HG03159 (cell line): ENCODE results near the gene NTNG1.
"Not testable (repeated sequence)": the region's sequence is repeated elsewhere in the genome, so short reads cannot be mapped to it uniquely, and the experiment has no call there.

Experiments used
- ATAC-seq: cut with Tn5 transposase; IDR thresholded peaks from one replicate; pipeline ENCODE4 v1.9.1; 2021; ENCODE audit warnings: mild to moderate bottlenecking, moderate library complexity; ENCODE audit not compliant: unreplicated experiment

Gene NTNG1

DNA sequence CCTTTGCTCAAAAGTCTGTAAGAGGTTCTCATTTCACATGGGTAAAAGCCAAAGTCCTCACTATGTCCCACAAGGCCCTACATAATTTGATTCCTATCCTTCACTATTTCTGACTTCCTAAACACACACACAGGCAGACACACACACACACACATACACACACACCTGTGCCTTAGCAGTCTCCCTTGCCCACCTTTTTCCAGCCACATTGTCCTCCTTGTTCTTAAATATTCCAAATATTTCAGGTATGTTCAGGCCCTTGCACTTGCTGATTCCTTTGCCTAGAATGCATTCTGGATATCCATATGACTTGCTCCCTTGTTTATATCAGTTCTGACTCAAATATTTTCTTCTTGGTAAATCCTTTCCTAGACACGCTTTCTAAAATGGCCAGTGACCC lies 54.6 kb downstream of the NTNG1 start:
- no peak for ATAC-seq

DNA sequence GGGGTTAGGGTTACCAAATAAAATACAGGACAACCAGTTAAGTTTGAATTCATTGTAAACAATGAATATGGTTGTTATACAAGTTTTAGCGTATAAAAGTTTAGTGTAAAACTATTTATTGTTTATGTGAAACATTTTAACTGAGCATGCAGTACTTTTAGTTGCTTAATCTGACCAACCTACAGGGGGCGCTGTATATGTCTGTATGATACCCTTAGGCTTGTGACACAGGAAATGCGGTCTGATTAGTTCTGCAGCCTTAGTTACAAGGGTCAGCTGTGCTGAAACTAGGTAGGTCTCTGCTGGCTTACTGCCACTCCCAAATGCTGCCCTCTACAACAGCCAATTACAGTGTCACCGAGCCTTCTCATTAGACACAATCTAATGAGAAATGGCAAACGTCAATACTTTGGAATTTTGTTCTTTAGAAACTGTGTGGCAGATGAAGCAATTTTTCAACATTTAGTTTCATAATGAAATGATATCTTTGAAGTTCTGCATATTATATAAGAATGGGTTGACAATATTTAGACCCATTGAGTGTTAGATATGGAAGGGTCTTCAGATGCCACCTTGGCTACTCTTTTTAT lies 56.2 kb downstream of the NTNG1 start:
- ATAC-seq, result peak; percentile 97

- ATAC-seq, result no peak
Measured at GRCh38 chr1:107198561-107198960, 57.7 kb downstream of the NTNG1 start.

DNA sequence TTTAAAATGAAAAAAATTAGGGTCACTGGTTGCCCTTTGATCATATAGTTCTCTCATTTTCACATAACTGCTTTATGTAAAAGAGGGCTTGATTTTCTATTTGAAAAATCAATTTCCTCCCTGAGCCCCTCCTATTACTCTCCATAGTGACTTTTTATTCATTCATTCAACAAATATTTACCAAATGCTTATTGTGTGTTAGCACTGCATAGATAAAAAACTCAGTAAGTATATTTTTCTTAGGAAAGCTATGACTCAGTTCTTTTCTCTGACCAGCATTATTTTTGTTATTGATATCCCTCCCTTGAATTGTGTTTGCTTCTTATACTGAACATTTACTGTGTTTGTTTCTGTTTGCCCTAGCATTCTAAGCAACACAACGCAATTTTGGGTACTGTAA lies 59.8 kb downstream of the NTNG1 start:
- ATAC-seq, result no peak

DNA sequence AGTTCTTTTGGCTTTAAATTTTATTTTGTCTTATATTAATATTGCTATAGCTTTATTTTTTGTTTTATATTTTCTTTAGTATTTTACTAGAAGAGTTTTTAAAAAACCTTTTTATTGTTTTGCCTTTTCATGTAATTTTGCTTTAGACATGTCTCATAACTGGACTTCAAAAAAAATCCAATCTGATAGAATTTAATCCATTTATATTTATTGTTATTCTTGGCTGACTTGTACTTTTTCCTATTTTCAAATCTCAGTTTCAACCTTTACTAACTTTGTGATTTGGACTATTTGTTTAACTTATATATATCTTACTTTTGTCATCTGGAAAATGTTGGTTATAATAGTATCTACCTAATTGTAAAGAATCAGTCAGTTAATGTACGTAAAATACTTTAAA lies 61.2 kb downstream of the NTNG1 start:
- no peak for ATAC-seq

DNA sequence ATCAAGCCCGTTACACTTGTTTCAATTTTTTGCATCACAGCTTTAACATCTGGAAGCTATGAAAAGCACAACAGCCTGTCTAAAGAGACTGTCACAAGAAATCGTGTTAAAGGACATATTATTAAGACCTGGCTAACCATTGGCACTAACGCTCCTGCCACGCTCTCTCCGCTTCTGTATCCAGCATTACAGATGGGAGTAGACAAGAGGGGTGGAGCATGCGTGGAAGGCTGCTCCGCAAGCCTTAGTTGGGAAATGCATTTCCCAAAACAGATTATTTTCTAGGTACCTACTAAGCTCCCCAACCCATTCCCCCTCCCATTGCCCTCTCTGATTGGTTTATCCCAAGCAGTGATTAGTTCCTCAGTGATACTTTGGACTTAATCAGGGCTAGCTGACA lies 72.4 kb downstream of the NTNG1 start:
- ATAC-seq, result no peak

- no peak for ATAC-seq
Measured at GRCh38 chr1:107220036-107220435, 79.2 kb downstream of the NTNG1 start.

- no peak for ATAC-seq
Measured at GRCh38 chr1:107225706-107226105, 84.9 kb downstream of the NTNG1 start.

DNA sequence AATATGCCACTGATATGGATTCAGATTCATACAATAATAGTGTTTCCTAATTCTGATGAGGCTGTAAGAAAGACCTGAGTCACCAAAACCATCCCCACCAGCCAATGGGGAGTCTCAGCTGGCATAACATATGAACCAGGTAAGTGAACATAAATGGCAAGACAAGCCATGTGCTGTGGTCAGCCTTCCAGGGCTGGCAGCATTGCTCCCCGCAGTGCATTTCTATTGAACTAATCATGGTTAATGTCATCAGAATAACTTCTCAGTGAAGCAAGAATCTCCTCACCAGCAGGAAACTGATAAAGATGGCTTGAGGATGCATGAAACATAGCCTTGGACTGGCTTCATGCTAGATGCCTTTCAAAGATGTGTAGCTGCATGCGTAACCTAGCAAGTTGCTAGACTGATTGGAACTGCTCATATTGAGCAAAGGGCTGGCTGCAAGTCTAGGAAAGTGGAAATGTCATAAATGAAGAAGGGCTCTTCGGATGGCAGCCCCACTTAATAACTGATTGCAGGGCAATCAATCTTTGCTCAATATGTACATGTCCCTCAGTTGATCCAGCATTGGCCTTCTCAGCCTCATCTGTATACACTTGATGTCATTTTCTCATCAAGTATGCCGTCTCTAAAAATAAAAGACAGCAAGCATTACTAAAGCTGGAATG lies 88.0 kb downstream of the NTNG1 start:
- no peak for ATAC-seq

- ATAC-seq, result no peak
Measured at GRCh38 chr1:107229711-107230110, 88.9 kb downstream of the NTNG1 start.

DNA sequence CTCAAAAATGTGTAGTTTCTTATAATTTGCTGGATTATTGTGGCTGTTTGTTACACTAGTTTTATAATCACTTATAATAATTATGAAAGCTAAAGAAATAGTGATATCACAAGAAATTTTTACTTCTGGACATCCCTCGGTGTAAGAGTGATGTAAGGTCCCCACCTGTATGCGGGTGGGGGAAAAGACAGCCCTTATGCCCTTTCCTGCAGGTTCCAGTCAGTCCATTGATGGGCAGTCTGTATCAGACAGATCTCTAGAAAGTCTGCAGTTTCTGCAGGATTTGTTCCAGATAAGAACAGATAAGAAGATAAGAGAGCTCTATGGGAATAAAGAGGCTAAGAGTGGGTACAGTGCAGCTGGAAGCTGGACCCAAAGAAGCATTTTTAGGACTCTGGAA lies 89.3 kb downstream of the NTNG1 start:
- no peak for ATAC-seq

GRCh38 chr1:107231291-107231690 lies 90.5 kb downstream of the NTNG1 start:
- no peak for ATAC-seq

DNA sequence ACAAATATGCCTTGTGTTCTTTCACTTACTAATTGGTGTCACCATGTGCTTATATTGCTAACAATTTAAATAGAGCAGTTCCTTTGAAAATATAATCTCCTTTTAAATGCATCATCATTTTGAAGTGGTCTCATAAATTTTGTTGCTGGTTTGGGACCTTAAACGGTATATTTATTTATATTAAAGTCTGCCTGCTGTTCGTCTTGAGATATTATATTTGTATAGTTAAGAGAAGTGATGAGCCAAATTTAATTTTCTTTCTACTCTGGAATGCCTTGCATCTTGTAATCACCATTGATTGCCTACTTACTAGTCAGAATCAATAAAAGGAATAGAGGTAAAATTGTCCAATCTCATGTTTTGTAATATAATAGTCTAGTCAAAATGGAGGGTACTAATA lies 91.6 kb downstream of the NTNG1 start:
- ATAC-seq, result no peak

DNA sequence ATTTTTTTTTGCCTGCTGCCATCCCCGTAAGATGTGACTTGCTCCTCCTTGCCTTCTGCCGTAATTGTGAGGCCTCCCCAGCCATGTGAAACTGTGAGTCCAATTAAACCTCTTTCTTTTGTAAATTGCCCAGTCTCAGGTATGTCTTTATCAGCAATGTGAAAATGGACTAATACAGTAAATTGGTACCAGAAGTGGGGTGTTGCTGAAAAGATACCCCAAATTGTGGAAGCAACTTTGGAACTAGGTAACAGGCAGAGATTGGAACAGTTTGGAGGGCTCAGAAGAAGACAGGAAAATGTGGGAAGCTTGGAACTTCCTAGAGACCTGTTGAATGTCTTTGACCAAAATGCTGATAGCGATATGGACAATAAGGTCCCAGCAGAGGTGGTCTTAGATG lies 95.9 kb downstream of the NTNG1 start:
- ATAC-seq, result not testable (repeated sequence)

DNA sequence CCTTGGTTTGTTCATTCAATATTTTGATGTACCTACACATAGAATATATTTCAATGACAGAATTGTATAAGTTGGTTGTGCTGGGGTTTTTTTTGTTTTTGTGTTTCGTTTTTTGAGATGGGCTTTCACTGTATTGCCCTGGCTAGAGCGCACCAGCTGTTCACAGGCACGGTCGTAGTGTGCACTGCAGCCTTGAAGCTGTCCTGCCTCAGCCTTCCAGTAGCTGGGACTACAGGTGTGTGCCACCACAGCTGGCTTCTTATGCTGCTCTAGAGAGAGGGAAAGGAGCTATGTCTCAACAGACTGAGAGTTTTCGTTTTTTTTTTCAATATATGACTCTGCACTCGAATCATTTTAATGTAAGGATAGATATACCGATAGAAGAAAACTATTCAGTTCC lies 102.6 kb downstream of the NTNG1 start:
- ATAC-seq, result no peak

DNA sequence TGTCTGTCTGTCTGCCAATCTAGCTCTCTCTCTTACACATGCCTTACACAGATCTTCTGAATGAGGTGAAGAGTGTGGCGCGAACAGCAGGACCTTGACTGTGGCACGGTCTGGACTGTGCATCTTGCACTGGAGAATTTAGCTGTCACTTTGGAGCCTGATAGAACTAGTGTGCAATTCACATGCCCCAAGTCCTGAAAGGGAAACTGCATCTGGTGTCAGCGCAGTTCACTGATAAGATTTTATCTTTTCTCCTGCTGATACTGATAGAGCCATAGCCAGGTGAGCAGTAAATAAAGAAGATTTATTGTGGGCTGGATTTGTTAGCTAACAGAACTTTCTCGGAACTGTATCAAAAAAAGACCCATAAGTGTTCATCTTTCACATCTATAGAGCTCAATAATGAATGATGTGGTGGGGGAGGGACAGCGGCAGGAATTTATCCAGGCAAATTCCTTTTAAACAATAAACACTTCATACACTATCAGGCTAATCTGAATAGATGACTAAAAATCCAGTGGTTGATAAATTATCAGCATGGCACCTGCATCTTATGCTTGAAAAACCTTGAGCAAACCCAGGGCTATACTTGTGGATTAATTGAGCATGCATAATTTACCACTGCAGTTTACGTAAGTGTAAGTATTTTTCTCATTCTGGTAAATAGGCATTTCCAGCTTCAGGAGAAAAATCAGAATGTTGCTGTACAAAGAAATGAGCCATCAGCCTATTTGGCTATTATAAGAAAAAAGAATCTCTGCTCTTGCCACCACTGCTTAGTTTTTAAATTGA lies 104.1 kb downstream of the NTNG1 start:
- ATAC-seq, result no peak

- peak; percentile 41 for ATAC-seq
Measured at GRCh38 chr1:107246775-107247345, 106.0 kb downstream of the NTNG1 start.

GRCh38 chr1:107247679-107248078 lies 106.8 kb downstream of the NTNG1 start:
- no peak for ATAC-seq

DNA sequence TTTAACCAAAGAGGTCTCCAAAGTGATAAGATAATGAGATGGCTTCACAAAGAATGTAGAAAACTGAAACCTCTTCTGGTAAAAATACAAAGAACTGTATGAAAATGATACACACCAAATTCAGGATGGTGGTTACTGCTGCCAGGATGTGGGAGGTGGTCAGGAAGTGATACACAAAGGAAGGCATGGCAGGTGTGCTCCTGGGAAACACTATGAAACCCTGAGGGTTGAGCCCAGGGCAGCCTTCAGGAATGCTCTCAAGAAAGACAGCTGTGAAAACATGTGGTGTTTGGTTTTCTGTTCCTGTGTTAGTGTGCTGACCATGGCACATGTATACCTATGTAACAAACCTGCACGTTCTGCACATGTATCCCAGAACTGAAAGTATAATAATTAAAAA lies 109.3 kb downstream of the NTNG1 start:
- ATAC-seq, result no peak

- no peak for ATAC-seq
Measured at GRCh38 chr1:107251083-107251482, 110.2 kb downstream of the NTNG1 start.

DNA sequence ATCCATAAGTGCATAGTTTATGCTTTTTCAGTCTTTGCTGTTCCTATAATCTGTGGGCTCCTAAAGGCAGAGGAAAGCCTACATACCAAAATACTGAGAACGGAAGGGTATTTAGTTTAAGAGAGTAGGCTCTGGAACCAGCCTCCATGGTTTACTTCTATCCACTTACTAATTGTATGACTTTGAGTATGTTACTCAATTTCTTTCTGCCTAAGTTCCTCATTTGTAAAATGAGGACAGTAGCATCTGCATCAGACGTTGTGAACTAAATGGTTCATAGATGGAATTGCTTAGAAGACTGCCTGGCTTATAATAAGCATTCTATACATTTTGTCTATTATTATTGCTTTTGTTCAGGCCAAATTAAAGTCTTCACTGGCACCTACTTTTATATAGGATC lies 111.0 kb downstream of the NTNG1 start:
- no peak for ATAC-seq

- ATAC-seq, result no peak
Measured at GRCh38 chr1:107252271-107252670, 111.4 kb downstream of the NTNG1 start.
